ENCODE data around the gene DNAJC5G. TPM values are rescaled to one million over a fixed set of nuclear protein-coding genes. Genes with fewer than 3 reads are reported as not detected.

The DNAJC5G gene
- total and polyA plus RNA-seq, 2 of the 13 experiments (the other 11 are each of a cell fraction or from before 2014, with no cell fraction given) = 0.05 TPM; not detected in 1

DNA sequence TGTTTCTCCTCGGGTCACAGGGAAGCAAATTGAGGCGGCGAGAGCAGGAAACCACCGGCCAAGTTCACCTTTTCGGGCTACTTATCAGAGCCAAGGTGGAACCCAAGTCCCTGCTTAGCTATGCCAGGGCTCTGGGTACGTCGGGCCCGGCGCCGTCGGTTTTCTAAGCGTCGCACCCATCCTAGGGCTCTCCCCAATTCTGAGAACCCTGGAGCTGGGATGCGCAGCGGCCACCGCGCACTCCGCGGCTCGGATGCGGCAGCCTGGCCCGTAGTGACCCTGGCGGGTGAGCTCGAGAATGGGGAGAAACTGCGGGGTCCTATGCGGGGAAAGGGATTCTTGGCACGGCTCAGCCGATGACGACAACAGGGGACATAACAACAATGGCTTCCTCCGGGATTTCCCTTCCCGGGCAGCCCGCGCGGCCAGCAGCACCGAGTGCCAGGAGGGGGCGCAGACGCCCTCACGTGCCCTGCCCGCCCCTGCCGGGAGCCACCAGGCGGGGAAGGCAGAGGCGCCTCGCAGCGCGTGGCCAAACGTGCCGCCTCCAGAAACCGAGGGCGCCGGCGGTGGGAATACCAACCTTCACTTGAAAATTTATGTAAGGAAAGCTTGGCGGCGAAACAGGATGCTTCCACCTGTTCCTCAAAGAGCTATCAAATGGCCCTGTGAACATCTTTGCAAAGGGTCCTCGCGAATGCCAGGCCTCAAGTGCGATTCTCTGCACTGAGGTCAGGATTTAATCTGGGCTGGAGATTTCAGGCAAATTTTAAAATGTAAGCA lies 10.3 kb upstream of the DNAJC5G start (continued):
- TF ChIP-seq ZNF569 (CRISPR knock-in tag; IDR thresholded peaks at IDR 0.05; ENCODE audit: borderline replicate concordance) (no peak), HOXA7 (CRISPR knock-in tag; IDR thresholded peaks at IDR 0.05) (no peak), GATAD2A (CRISPR knock-in tag; IDR thresholded peaks at IDR 0.05) (no peak), DR1 (CRISPR knock-in tag; IDR thresholded peaks at IDR 0.05) (no peak), ZIK1 (CRISPR knock-in tag; IDR thresholded peaks at IDR 0.05; ENCODE audit: borderline replicate concordance, low read depth) (0 out of 2 replicates have a peak, but pooled peaks have one; percentile 60), ZNF761 (CRISPR knock-in tag; conservative IDR thresholded peaks at IDR 0.05) (0 out of 2 replicates have a peak, but pooled peaks have one; percentile 30), HDAC2 (CRISPR knock-in tag; IDR thresholded peaks at IDR 0.05) (peak; percentile 67), ZBTB21 (CRISPR knock-in tag; IDR thresholded peaks at IDR 0.05) (no peak), NONO (IDR thresholded peaks at IDR 0.05) (no peak), NONO (CRISPR knock-in tag; conservative IDR thresholded peaks at IDR 0.05) (no peak), ZFP62 (CRISPR knock-in tag; IDR thresholded peaks at IDR 0.05) (no peak), ZNF30 (CRISPR knock-in tag; IDR thresholded peaks at IDR 0.05) (0 out of 2 replicates have a peak, but pooled peaks have one; percentile 51), REL (CRISPR knock-in tag; conservative IDR thresholded peaks at IDR 0.05) (no peak)
- TF ChIP-seq, protein P1, sequence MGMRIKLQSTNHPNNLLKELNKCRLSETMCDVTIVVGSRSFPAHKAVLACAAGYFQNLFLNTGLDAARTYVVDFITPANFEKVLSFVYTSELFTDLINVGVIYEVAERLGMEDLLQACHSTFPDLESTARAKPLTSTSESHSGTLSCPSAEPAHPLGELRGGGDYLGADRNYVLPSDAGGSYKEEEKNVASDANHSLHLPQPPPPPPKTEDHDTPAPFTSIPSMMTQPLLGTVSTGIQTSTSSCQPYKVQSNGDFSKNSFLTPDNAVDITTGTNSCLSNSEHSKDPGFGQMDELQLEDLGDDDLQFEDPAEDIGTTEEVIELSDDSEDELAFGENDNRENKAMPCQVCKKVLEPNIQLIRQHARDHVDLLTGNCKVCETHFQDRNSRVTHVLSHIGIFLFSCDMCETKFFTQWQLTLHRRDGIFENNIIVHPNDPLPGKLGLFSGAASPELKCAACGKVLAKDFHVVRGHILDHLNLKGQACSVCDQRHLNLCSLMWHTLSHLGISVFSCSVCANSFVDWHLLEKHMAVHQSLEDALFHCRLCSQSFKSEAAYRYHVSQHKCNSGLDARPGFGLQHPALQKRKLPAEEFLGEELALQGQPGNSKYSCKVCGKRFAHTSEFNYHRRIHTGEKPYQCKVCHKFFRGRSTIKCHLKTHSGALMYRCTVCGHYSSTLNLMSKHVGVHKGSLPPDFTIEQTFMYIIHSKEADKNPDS (CRISPR knock-in tag; IDR thresholded peaks at IDR 0.05) = 0 out of 2 replicates have a peak, but pooled peaks have one; percentile 28
- TF ChIP-seq, protein P2, sequence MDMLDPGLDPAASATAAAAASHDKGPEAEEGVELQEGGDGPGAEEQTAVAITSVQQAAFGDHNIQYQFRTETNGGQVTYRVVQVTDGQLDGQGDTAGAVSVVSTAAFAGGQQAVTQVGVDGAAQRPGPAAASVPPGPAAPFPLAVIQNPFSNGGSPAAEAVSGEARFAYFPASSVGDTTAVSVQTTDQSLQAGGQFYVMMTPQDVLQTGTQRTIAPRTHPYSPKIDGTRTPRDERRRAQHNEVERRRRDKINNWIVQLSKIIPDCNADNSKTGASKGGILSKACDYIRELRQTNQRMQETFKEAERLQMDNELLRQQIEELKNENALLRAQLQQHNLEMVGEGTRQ (IDR thresholded peaks at IDR 0.05; ENCODE audit: low read depth, low read length) = peak; percentile 67
- TF ChIP-seq, protein P2 (CRISPR knock-in tag; IDR thresholded peaks at IDR 0.05; ENCODE audit: borderline replicate concordance) = peak; percentile 80; the same call in 1 of the 2 replicates
- TF ChIP-seq, protein P3, sequence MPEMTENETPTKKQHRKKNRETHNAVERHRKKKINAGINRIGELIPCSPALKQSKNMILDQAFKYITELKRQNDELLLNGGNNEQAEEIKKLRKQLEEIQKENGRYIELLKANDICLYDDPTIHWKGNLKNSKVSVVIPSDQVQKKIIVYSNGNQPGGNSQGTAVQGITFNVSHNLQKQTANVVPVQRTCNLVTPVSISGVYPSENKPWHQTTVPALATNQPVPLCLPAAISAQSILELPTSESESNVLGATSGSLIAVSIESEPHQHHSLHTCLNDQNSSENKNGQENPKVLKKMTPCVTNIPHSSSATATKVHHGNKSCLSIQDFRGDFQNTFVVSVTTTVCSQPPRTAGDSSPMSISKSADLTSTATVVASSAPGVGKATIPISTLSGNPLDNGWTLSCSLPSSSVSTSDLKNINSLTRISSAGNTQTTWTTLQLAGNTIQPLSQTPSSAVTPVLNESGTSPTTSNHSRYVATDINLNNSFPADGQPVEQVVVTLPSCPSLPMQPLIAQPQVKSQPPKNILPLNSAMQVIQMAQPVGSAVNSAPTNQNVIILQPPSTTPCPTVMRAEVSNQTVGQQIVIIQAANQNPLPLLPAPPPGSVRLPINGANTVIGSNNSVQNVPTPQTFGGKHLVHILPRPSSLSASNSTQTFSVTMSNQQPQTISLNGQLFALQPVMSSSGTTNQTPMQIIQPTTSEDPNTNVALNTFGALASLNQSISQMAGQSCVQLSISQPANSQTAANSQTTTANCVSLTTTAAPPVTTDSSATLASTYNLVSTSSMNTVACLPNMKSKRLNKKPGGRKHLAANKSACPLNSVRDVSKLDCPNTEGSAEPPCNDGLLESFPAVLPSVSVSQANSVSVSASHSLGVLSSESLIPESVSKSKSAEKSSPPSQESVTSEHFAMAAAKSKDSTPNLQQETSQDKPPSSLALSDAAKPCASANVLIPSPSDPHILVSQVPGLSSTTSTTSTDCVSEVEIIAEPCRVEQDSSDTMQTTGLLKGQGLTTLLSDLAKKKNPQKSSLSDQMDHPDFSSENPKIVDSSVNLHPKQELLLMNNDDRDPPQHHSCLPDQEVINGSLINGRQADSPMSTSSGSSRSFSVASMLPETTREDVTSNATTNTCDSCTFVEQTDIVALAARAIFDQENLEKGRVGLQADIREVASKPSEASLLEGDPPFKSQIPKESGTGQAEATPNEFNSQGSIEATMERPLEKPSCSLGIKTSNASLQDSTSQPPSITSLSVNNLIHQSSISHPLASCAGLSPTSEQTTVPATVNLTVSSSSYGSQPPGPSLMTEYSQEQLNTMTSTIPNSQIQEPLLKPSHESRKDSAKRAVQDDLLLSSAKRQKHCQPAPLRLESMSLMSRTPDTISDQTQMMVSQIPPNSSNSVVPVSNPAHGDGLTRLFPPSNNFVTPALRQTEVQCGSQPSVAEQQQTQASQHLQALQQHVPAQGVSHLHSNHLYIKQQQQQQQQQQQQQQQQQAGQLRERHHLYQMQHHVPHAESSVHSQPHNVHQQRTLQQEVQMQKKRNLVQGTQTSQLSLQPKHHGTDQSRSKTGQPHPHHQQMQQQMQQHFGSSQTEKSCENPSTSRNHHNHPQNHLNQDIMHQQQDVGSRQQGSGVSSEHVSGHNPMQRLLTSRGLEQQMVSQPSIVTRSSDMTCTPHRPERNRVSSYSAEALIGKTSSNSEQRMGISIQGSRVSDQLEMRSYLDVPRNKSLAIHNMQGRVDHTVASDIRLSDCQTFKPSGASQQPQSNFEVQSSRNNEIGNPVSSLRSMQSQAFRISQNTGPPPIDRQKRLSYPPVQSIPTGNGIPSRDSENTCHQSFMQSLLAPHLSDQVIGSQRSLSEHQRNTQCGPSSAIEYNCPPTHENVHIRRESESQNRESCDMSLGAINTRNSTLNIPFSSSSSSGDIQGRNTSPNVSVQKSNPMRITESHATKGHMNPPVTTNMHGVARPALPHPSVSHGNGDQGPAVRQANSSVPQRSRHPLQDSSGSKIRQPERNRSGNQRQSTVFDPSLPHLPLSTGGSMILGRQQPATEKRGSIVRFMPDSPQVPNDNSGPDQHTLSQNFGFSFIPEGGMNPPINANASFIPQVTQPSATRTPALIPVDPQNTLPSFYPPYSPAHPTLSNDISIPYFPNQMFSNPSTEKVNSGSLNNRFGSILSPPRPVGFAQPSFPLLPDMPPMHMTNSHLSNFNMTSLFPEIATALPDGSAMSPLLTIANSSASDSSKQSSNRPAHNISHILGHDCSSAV (CRISPR knock-in tag; IDR thresholded peaks at IDR 0.05; ENCODE audit: borderline replicate concordance) = no peak
